HEK293T (cell line): ENCODE measurements around the gene SUSD6.

Experiments
- BHLHE40 ChIP-seq: fragments of 450-650 bp; IDR thresholded peaks from 2 replicates; pipeline ENCODE4 v1.6.1; 2016; ENCODE audit warnings: mild to moderate bottlenecking, moderate library complexity, borderline replicate concordance
- CTBP1 ChIP-seq: fragments of 450-650 bp; IDR thresholded peaks from 2 replicates; pipeline ENCODE4 v1.6.1; 2016; ENCODE audit warnings: borderline replicate concordance
- ELF4 ChIP-seq: fragments of 450-650 bp; IDR thresholded peaks from 2 replicates; pipeline ENCODE4 v1.6.1; 2017; ENCODE audit warnings: antibody characterized with exemption
- FOXA1 ChIP-seq: fragments of 450-650 bp; IDR thresholded peaks from 2 replicates; pipeline ENCODE4 v1.6.1; 2016; ENCODE audit warnings: mild to moderate bottlenecking
- FOXK2 ChIP-seq: fragments of 450-650 bp; IDR thresholded peaks from 2 replicates; pipeline ENCODE4 v1.6.1; 2016; ENCODE audit warnings: mild to moderate bottlenecking
- FOXM1 ChIP-seq: fragments of 450-650 bp; IDR thresholded peaks from 2 replicates; pipeline ENCODE4 v1.6.1; 2017; ENCODE audit warnings: mild to moderate bottlenecking, borderline replicate concordance
- L3MBTL2 ChIP-seq: fragments of 450-650 bp; conservative IDR thresholded peaks from 2 replicates; pipeline ENCODE4 v1.6.1; 2016; ENCODE audit warnings: mild to moderate bottlenecking
- PKNOX1 ChIP-seq: fragments of 450-650 bp; IDR thresholded peaks from 2 replicates; pipeline ENCODE4 v1.6.1; 2016
- SUZ12 ChIP-seq: fragments of 450-650 bp; IDR thresholded peaks from 2 replicates; pipeline ENCODE4 v1.6.1; 2016; ENCODE audit warnings: mild to moderate bottlenecking
- TARDBP ChIP-seq: fragments of 450-650 bp; IDR thresholded peaks from 2 replicates; pipeline ENCODE4 v1.6.1; 2016
- ZNF384 ChIP-seq: fragments of 450-650 bp; IDR thresholded peaks from 2 replicates; pipeline ENCODE4 v1.6.1; 2016

GRCh38 chr14:69685716-69686115, 74.3 kb downstream of the SUSD6 start:
- TF ChIP-seq BHLHE40 (no peak), L3MBTL2 (no peak), SUZ12 (no peak), ZNF384 (no peak), CTBP1 (no peak), ELF4 (no peak), FOXM1 (no peak), TARDBP (no peak), PKNOX1 (no peak), FOXK2 (no peak), FOXA1 (no peak)
